HG03045 (cell line): Measurements from ENCODE around the gene COL13A1.

Source experiments
- ATAC-seq: cut with Tn5 transposase; IDR thresholded peaks from one replicate; pipeline ENCODE4 v1.9.1; 2021; ENCODE audit warnings: mild to moderate bottlenecking, moderate library complexity; ENCODE audit not compliant: unreplicated experiment

Gene COL13A1

DNA sequence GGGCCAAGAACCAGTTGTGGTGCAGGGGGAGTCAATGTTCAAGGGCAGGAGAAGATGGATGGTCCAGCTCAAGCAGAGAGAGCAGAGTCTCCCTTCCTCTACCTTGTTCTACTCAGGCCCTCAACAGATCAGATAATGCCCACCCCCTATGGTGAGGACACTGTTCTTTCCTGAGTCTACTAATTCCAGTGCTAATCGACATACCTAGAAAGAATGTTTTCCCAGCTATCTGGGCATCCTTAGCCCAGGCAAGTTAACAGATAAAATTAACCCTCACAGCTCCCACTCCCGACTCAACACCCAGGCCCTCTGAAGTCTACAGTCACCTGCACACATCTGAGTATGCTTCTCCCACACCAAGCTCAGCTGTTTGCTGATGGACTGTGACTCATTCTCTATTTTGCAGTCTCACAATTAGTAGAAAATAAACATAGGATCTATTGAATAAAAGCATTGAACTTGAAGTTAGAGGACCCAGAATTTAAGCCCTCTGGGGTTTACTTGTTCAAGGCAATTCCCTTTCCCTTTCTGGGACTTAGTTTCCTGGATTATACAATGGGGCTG is 17.1 kb downstream of the COL13A1 start:
- no peak for ATAC-seq

DNA sequence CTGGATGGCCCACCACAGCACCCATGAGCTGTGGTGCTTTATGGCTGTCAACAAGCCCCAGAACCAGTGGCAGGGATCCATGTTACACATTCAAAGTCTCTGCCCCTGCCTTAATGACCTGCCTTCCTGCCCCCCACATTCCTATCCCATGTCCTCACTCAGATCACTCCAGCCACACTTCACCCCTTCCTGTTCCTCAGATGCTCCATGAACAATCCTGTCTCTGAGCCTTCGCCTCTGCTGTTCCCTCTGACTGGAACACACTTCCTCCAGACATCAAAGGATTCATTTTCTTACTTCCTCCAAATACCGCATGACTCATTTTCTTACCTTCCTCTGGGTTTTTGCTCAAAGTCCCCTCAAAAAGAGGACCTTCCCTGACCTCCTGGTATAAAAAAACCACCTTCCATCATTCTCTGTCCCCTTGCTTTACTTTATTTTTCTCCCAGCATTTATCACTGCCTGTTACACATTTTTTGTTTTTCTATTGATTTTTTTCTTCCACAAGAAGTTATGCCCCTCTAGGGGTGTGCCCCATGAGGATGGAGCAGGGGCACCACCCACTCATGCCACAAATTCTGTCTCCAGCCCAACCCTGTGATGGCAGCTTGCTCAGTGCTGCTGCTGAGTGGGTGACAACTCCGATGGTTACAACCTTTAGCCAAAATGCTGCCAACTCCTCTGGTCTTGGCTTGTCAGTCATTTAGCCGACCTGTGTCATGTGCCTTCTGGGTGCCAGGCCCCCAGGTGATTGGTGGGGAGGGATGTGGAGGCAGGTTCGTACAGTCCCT is 18.2 kb downstream of the COL13A1 start:
- ATAC-seq: no peak

DNA sequence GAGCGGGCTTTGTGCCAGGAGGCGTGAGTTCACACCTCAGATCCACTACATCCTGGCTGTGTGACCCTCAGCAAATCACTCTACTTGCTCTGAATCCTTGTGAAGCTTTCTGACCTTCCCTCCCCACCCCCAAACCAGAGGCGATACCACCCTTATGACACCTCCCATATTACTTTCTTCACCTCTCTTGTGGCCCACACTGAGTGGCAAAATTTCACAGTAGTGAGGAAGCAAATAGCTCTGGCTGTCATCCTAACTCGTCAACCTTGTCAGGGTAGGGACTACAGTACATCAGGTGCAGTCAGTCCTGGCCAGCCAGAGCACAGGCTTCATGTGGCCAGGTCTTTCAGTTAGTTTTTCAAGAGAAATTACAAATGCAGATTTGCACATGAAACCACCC is 19.1 kb downstream of the COL13A1 start:
- no peak for ATAC-seq

DNA sequence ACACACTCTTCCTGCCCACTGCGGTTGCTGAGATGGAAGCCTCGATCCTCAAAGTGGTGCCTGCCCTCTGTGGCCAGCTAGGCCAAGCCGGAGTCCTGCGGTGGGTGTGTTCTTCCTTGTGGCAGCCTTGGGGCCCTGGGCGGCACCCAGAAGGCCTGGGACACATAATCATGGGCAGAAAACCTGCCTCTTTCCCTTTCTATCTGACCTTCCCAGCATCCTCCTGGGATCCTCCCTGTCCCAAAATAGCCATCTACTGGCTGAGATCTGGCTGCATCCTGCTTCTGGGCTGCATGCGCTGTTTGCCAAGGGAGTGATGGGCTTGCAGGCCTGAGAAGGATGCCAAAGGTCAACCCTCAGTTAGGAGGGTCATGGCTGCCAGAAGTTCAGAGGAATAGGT is 23.9 kb downstream of the COL13A1 start:
- ATAC-seq: no peak

DNA sequence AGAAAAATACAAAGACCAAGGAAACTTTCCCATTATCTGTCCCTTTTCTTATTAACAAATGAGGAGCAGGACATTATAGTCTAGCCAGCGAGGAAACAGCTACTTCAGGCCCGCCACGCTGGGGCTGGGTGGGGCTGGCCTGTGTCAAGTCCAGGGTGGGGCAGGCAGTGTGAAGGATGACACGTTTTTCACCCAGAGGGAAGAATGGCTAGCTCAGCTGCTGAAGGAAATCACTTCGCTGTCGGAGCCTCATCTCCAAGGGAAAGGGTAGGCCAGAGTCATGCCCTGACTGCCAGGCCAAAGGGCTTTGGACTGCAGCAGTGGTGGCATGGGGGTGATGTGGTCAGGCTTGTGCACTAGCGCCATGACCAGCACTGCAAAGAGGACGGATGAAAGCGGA is 24.4 kb downstream of the COL13A1 start:
- ATAC-seq: no peak

DNA sequence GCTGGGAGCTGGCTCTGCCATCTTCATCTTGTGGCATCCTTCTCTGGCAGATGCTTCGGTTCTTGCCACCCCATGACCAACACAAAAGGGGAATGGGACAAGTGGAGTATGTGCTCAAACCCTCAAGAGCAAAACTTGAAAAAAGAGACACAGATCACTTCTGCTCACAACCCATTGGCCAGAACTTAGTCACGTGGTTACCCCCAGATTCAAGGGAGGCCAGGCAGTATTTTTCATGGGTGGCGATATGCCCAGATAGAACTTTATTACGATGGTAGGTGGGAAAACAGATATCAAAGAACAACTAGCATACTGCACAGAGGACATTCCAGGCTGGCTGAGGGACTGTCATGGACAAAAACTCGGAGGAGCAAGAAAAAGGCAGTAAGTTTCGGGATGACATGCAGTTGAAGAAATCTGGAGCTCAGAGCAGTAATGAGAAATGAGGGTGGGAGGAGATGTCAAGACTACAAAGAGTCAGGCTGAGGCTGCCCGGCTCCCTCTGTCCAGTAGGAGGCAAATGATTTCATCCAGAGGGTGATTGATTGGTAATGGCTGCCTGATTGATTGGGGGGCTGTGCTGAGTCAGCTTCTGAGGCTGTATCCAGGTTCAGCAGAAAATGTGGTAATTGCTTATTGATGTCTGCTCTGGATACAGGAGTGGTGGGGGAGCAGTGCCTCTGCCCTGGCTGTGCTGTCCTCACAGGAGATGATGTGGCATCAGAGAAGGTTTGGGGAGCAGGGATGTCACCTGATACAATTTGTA is 25.3 kb downstream of the COL13A1 start:
- ATAC-seq: no peak

DNA sequence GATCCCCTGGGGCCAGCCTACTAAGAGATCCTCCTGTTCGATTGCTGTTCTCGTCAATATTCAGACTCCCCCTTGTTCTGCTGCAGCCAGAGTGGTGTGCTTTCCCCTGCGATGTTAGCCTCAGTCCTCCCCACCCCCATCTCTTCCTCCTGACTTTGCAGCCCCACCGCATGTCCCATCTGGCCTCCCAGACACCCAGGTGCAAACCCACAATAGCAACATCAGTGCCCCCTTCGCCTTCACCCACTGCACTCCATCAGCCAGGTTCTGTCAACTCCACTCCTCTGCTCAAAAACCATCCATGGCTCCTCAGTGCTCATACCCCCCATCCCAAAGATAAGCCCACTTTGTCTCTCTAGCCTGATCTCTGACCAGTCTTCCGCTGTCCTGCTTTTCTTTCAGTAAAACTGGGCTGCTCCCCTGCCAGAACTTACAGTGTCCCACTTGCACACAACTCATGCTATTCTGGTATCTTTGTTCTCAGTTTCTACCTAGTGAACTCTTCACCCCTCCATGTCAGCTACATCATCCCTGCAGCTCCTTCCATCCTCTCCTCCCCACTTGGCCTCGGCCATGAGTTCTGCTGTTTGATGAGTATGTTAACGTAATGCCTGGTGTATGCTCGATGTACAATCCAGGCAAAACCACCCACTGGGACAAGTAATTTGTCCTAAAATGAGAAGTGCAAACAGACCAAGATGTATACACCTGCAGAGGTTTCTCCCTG is 26.6 kb downstream of the COL13A1 start:
- ATAC-seq: no peak

DNA sequence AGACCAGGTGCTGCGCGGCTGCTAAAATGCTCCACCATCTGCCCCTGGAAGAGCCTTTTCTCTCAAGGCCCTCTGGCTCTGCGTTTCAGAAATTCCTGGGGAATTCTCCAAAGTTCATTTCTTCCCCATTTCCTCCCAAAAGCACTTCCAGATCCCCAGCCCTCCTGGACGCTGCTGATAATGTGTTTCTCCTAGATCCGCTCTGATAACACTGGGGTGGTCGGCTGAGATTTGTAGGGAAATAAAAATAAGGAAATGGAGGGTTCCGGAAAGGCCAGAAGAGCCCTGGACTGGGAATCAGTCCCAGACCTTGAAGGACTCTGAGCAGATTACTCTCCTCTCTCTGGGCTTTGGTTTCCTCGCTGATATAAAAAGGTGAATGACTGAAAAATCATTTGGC is 28.1 kb downstream of the COL13A1 start:
- ATAC-seq: no peak

DNA sequence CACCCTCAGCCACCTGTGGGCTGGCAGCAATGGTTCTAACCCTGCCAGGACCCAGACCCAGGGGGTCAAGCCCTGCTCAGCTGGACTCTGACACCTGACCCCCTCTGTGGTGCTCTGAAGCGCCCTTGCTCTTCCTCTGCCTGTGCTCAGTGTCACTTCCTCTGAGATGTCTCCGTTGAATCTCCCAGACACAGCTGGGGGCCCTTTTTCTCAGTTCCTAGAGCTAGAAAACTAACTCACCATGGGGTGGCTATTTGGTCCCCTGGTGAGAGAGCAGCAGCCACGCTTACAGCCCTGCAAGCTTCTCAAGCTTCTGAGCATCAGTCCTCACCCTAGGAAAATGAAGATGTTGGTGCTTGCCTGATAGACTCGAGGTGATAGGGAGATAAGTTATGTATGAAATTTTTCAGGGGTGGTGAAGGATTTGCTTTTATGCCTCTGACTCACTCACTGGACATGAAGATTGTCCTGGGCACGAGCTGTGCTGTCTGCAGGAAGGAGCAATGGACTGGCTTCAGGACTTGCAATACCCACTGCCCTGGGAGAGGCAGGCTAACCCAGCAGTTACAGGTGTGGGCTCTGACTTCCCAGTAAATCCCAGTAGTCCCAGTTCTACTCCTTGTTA is 29.6 kb downstream of the COL13A1 start:
- ATAC-seq: no peak

DNA sequence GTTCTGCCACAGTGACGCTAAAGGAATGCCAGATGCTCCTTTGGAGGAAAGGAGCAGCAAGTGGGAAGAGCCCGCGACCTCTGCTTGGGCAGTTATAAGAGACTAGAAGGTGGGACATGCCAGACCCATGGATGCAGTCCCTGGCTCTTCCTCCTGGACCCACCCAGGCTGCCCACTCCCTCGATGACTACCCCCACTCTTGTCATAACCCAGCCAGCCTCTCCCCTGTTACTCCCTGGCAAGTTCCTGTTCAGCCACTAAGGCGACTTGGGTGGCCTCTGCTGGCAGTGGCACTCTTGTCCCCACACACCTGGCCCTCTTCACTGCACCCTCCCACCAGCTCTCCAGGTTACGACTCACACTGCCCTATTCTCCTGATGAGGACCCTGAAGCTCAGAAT is 33.5 kb downstream of the COL13A1 start:
- no peak for ATAC-seq

DNA sequence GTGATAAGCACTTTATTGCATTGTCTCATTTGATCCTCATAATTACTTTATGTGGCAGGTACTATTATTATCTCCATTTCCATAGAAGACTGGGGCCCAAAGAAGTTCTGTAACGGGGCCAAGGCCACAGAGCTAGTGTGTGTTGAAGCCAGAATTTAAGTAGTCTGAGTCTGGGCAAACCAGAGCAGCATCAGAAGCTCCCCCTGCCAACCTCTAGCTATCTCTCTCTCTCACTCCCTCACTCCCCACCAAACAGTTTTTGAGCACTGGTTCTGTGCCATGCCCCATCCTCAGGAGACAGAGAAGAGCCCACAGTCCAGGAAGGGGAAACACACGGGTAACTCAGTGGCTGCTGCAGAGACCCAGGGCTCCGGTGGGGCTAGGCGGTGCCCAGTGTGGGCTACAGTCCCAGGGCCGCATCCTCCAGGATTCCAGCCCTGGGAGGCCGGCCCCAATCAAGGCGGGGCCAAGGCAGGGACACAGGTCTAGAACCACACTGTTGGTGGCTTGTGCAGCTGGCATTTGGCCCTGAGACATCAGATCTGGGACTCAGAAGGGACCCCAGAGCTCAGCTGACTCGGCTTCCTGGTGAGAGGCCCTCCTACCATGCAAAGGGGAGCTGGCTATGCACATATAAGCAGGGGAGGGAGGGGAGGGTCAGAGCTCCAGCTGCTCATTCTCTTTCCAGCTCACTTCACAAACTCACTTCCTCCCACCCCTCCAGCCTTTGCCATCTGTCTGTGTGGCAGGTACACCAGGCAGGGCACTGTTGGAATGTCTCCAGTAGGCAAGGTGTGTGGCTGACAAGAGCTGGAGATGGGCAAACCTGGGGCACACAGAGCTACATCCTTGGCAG is 34.4 kb downstream of the COL13A1 start:
- no peak for ATAC-seq

DNA sequence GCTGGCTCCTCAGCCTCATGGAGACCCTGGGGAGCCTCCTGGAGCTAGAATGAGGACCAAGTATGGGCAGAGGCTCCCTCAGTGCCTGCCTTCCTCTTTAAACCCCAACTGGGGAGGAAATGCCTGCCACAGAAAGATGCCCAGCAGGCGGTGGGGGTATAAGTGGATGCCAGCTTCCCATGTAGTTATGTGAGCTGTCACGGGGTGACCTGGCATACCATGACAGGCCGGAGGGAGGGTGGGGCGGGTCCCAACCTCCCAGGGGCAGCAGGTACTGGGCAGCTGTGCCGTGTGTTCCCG is 35.0 kb downstream of the COL13A1 start:
- ATAC-seq: no peak

DNA sequence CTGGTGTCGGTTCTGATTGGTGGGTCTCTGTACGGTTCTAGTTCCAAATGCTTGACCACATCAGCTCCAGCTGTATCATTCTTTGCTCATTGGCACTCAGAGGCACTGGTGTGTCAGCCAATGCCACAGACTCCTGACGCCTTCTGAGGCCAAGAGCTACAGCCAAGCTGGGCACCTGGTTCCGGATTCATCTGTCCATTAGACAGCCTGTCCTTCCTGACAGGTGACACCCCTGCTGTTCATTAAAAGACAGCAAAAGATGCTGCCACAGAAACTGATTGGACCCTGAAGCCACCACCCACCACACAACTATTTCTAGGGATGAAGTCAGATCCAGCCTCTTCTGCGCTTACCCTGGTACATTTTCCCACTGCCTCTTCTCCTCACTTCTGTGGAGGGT is 35.6 kb downstream of the COL13A1 start:
- no peak for ATAC-seq

DNA sequence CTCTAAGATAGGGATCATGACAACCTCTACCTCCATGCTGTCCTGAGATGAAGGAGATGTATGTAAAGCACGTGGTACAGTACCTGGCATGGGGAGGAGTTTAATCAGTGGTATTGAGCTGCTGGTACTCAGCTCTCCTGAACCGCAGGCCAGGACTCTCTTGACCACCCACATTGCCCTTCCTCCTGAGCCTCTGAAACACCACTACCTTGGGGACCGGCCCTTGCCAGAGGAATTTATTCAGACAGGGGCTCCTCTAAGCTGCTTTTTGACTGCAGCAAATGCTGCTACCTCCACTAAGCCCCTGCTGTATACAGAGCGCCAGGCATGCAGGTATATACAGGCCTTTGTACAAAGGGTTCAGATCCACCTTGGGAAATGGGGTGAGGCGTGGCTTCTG is 36.7 kb downstream of the COL13A1 start:
- ATAC-seq: no peak

DNA sequence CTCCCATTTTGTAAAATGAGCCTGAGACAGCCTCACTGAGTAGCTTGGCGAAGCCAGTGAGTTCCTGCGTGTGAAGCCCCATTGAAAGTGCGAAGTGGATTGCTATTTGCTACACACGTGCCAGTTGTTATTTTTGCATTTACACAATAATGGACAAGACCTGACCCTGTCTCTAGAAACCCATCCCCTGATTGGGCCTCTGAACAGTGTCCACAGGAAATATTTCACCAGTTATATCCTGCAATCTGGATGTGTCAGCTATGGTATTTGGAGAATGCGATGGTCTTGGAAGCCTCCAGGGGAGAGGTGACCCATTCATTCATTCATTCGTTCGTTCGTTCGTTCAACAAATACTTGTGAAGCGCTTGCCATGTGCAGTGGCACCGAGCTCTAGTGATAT is 37.1 kb downstream of the COL13A1 start:
- no peak for ATAC-seq

DNA sequence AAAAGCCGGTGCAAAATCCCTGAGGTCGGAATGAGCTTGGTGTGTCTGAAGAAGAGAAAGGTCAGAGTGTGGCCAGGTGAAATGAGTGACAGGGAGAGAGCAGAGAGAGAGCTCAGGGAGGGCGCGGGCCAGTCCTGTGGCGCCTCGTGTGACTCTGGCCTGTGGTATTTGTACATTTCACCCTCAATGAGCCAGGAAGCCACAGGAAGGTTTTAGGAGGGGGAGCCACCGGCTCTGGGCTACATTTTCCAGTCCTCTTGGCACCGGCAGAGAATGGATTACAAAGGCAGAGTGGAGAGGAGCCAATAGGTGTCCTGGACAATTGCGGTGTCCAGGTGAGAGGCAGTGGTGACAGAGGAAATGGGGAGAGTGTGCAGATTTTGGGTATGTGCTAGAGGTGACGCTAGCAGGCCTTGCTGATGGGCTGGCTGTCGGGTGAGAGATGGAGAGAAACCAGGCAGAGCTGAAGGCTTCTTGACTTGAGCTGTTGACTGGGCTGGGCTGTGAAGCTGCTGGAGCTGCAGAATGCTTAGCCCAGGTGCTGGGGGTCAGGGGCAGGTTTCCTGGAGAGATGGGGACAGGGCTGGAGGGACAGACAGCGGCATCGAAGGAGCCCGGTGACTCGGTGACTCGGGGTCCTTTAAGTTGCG is 38.1 kb downstream of the COL13A1 start:
- no peak for ATAC-seq

DNA sequence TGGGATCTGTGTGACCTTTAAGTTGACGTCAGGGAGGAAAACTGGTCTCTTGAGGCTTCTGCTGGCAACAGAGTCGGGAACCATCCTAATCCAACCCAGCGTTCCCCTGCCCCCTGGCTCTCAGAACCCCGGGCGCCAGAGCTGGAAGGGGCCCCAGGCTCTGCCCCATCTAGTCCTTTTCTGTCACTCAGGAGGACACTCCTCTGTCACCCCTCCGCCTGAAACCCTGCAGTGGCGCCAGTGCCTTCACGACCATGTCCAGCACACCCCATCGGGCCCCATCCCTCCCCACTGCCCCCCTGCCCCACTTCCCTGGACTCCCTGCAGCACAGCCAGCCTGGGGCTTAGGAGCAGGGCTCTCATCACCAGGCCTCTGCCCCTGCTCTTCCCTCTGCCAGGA is 39.1 kb downstream of the COL13A1 start:
- ATAC-seq: no peak

DNA sequence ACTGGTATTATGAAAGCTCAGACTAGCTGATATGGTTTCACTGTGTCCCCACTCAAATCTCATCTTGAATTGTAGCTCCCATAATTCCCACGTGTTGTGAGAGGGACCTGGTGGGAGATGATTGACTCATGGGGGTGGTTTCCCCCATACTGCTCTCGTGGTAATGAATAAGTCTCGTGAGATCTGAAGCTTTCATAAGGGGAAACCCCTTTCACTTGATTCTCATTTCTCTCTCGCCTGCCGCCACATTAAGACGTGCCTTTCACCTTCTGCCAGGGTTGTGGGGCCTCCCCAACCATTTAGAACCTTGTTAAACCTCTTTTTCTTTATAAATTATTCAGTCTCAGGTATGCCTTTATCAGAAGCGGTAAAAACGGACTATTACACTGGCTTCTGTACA is 40.3 kb downstream of the COL13A1 start:
- ATAC-seq: no peak

DNA sequence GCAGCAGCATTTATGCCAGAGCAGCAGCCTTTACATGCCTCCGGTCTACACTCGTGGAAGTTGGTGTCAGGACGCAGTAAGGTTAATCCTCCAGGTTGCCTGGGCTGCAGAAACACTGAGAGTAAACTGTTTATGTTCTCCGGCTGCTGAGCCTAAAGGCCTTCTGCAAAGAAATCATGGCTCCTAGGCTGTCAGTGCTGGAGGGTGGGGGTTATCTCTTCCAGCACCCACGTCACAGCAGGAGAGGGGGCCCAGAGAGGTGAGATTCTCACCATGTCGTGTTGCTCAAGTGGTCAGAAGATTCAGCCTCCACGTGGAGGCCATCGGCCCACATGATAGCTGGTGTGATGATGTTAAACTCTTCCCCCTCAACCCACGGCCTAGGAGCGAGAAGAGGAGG is 41.2 kb downstream of the COL13A1 start:
- no peak for ATAC-seq

DNA sequence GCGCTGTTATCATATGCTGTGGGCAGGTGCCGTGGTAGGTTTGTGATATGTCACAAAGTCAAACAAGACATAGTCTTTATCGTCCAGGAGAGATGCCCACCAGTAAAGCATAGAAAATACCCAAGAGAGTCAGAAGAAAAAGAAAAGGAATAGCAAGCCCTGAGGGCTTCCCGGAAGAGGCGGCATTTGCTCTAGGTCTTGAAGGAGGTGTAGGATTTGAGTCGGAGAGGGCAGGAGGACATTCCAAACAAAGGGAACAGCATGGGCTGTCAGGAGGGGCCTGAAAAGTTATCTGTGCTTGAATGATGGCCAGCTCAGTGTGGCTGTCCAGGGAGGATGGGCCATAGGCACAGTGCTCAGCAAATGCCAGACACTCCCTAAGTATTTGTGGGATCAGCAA is 42.2 kb downstream of the COL13A1 start:
- ATAC-seq: no peak
